CD4-positive, alpha-beta T cell treated with Interleukin-4 for 4 hours (primary cell): ENCODE results near the gene PVALEF.

Experiments used
- DNase-seq: peaks from one replicate; pipeline ENCODE4 v3.0.0-alpha.2; 2020

PVALEF gene

DNA sequence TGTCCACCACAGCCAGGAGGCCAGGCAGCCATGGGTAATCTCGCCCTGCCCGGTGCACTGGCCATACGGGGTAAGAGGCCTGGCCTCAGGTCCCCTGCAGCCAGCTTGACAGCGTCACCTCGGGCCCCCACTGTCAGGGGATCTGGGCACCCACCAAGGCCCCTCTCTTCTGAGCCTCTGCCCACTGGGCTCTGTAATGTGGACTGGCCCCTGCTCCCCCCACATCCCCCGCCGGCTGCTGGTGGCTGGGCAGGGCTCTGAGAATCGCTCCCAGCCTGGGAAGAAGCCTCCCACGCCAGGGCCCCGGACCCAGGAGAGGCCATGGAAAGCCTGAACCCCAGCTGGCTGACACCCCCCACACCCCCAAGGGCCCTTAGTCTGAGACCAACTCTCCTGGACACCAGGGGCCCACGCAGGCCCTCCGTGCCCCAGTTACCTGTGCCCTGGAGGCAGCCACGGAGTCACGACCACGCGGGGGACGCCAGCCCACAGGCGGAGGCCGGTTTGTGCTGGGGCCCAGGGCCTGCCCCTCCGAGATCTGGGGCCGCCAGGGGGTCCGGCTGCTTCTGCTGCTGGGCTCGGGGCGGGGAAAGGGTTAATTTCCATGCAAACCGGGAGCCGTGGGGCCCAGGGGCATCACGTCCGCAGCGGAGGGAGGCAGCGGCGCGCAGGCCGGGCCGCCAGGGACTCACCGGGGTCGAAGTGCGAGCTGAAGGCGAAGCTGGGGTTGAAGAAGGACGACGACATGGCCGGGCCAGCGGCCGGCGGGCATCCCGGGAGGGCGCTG lies at the start of gene PVALEF:
PVALEF (plus strand) TSS at position 262 of the 787 bp plus-strand sequence. CDS start 15,720 bp downstream, outside the sequence.
- DNase-seq: no peak

- DNase-seq: no peak
These were observed 49.4 kb upstream of the PVALEF start for GRCh38 chr17:81115749-81116464.

- DNase-seq: no peak
These were observed 48.6 kb upstream of the PVALEF start for GRCh38 chr17:81116704-81117103.

- no peak for DNase-seq
These were observed 47.6 kb upstream of the PVALEF start for GRCh38 chr17:81117672-81118198.

DNA sequence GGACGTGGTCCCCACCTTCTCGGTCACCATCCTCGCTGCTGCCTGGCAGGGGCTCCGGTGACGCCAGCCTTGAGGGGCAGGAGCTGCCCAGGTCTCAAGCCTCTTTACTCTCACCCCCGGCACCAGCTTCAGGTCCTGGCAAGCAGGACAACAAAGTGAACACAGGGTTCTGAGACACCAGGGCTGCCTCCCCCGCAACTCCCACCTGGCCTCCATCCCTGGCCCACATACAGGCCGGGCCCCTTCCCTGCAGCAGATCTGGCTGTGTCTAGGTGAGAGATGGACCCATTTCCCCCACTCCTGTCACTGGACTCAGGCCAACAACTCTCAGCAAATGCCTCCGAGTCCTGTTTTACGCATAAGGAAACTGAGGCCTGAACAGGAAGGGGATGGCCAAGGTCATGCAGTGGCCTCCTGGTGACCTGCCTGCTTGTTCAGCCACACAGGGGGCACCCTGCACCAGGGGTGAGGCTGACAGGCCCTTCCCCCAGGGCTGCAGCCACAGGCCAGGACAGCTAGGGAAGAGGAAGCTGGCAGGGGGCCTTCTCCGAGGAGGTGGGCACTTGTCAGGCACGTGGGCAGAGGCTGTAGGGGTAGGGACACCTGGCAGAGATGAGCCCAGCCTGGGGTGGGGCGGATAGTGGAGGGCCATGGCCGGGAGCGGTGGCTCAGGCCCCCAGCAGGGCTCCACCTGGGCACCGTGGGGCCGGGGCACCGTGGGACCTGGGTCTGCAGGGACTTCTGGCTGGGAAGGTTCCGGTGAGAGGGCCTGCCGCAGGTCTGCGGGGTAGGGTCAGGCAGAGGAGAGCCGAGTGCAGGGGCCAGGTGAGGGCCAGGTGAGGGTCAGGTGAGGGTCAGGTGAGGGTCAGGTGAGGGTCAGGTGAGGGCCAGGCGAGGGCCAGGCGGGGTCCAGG lies 46.7 kb upstream of the PVALEF start:
- no peak for DNase-seq

- peak; percentile 76 for DNase-seq
These were observed 45.8 kb upstream of the PVALEF start for GRCh38 chr17:81119223-81120148.

- DNase-seq: no peak
These were observed 45.2 kb upstream of the PVALEF start for GRCh38 chr17:81120149-81120484.

- no peak for DNase-seq
These were observed 44.3 kb upstream of the PVALEF start for GRCh38 chr17:81120695-81121621.

DNA sequence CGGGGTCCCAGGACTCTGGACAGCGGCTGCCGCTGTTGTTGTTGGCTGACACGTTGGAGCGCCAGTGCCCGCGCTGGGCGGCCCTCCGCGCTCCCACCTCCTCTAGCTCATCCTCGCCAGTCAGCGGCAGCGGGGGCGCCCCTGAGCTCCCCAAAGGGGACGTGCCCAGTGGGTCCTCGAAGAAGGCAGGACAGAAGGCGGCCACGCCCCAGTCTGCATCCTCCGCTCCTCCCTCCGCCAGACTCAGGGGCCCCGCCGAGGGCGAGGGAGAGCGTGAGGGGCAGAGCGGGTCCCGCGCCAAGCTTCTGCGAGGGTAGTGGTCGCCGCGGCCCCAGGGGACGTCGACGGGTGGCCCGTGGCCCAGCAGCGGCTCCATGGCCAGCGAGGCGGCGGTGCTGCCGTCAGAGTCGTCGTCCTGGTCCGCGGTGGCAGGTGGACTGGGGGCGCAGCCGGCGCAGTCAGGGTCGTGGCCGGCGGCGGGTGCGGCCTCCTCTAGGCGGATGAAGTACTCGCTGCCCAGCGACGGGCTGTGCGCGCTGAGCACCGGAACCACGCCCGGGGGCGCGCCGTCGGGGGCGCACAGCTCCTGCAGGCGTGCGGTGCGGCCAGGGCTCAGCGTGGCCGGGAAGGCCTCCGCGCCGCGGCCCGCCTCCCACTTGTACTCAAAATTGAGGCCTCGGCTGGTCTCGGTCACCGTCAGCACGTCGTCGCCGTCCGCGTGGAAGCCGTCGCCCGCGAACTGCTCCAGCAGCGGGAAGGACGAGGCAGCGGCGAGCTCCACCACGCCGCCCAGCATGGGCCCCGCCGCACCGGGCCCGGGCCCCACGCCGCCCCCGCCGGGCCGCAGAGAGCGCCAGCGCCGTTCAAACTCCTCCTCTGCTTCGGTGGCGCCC lies 43.2 kb upstream of the PVALEF start:
- DNase-seq: no peak

DNA sequence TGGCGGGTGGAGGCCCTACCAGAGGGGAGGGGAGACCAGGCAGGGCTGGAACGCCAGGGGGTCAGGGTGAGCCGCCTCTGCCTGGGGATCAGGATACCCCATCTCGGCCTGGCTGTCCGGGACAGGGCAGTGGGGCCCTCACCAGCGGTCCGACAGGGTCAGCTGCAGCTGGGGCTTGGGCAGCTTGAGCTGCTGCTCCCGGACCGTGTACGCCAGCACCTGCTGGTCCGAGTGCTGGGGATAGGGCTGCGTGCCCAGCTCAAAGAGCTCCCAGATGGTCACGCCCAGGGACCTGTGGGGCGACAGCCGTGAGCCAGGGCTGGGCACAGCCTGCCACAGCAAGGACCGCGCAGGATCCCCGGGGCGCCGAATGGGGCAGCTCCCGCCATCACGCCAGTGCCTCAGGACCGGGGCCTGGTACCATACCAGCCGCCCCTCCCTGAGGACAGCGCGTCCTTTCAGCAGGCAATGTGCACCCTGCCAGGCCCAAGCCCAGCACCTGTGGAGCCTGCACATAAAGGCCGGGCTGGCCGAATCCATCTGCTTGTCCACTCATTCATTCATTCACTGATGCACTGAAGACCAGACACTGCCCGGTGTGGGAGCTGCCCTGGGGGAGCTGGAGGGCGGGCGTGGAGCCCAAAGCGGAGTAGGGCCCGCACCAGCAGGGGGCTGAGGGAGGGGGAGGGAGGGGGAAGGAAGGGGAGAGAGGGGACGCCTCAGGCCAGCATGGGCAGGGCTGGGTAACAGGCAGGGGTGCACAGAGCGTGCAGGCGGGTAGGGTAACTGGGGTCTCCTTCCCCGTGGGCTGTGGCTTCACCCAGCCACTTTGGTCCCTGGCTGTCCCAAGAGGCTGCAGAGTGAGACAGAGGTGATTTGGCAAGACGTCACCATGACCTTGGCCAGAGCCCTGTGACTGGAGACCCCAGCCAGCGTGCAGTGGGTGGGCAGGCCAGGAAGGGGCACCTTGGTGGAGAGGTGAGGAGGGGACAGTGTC lies 42.0 kb upstream of the PVALEF start:
- no peak for DNase-seq

GRCh38 chr17:81124377-81124776 lies 40.9 kb upstream of the PVALEF start:
- DNase-seq: no peak

DNA sequence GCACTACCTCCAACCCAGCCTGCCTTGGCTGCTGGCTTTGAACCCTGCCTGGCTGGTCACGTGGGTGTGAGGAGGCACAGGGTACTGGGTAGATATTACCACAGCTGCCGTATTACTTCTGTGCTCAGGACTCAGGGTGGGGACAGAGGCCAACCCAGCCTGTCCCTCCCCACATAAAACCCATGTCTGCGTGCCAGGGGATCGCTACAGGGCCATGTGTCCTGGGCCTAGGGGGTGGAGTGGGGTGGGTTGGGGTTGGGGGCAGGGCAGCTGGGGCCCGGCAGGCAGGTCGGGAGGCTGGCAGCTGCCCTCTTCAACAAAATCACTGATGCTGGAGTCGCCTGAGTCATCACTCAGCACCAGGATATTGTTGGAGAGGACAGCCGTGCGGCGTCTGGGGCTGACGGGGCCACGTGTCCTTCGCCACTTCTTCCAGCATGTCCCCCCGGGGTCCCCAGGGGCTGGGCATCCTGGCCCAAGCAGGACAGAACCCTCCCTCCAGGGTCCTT lies 39.7 kb upstream of the PVALEF start:
- no peak for DNase-seq

GRCh38 chr17:81126281-81127132 lies 38.8 kb upstream of the PVALEF start:
- no peak for DNase-seq

DNA sequence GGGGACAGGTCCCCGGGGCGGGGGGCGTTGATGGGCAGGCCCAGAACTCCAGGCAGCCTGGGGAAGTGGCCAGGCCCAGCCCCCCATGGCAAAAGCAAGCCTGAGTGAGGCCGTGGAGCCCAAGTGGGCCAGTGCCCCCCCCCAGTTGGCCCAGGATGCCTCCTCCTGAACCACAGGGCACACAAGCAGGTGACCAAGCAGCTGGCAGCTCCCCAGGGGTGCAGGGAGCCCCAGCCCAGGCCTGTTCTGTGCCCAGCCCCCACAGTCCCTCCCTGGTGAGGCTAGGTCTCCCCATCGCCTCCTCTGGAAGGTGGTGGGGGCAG lies 38.2 kb upstream of the PVALEF start:
- no peak for DNase-seq

DNA sequence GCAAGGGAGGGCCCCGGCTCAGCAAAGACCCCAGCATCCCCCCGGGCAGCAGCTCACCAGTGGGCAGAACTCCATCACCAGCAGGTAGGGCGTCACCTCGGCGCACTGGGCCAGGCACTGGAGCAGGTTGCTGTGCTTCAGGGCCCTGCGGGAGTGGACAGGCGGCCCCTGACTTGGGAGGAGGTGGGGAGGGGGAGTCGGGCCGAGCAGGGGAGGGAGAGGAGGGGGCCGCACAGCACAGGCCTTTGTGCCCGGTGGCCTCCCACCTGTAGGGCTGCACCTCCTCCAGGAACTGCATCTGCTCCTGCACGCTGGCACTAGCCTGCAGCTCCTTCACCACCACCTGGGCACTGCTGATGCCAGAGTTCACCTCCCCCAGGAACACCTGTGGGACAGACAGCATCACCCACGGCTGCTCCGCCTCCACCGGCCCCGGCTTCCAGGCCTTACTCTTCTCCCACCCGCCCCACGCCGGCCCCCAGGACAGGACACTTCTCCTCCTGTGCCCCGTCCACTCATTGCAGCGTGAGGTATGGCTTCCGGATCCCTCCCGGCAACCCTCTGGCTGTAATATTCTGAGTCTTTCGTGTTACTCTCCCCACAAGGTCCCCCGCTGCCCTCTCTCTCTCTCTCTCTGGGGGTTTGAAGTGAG lies 37.7 kb upstream of the PVALEF start:
- no peak for DNase-seq

DNA sequence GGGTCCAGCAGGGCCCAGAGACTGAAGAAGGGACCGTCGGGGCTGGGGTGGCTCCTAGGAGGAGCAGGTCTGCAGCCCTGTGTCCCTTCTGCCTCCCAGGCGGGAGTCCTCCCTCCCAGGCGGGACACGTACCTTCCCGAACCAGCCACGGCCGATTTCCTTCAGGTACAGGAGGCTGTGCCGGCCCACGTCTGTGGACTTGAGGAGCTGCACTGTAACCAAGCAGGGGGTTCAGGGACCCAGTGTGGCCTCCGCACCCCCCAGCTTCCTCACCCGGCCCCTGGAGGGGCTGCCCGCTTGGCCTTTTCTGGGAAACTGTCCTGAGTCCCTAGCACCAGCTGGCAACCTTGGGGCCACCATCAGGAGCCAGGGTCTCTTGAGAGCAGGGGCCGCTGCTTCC lies 37.0 kb upstream of the PVALEF start:
- no peak for DNase-seq

DNA sequence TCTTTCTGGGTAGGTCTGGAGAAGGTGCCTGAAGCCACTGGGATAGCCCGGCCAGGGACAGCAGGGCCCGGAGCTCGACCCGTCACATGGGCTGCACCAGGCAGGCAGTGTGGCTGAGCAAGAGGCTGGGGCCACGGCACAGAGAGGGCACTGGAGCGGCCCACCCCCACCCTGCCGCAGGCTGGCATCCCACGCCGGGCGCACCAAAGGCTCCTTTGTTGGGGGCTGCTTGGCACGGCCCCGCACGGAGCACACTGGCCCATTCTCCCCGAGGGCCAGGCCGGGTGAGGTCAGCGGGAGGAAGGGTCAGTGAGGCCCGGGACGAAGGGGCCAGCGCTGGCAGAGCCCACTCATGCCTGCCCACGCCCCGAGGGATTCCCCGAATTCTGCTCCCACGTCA lies 36.5 kb upstream of the PVALEF start:
- DNase-seq: no peak
